NCI-H510A (cell line): Measurements from ENCODE around the gene PIGB.
"Not testable (repeated sequence)": the region's sequence is repeated elsewhere in the genome, so short reads cannot be mapped to it uniquely, and the experiment has no call there.

ENCODE experiments used
- DNase-seq: peaks from one replicate; lab custom pipeline; 2025; lab: John Stamatoyannopoulos, UW

The PIGB gene

DNA sequence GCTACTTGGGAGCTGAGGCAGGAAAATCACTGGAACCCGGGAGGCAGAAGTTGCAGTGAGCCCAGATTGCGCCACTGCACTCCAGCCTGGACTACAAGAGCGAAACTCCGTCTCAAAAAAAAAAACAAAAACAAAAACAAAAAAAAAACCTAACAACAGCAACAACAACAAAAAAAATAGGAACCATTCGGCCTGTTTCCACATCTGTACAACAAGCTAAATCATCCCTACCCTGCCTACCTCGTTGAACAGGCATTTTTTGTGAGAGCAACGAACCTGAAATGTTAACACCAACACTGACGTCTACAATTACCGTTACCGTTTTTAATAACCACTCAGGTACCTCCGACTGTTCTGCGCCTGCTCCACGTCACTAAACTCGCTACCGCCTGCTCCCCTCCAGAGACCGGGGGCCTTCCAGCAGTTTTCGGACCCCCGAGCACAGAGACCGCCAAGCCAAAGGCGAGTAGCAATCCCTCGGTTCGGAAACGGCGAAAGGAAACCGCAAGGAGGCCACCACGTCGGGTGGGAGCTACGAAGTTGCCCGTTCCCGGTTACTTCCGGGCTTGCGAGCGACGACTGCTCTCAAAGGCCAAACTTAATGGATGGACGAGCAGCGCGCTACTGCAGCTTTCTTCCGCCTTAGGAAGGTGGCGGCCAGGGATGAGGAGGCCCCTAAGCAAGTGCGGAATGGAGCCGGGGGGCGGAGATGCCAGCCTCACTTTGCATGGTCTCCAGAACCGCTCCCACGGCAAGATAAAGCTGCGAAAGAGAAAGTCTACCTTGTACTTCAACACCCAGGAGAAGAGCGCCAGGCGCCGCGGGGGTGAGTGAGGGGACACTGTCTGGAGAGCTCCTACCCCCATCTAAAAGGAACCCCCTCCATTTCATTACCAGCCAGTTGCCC is at the start of gene PIGB, which contains the start of gene PIGBOS1:
Gene PIGB, plus strand, starts transcription at position 635 of the 907 bp plus-strand sequence. Its CDS starts 29 bp downstream, at position 664.
Gene PIGBOS1, minus strand, starts transcription at position 536 of the 907 bp plus-strand sequence. CDS start 1,331 bp downstream, outside the sequence.
- peak; percentile 63 for DNase-seq

DNA sequence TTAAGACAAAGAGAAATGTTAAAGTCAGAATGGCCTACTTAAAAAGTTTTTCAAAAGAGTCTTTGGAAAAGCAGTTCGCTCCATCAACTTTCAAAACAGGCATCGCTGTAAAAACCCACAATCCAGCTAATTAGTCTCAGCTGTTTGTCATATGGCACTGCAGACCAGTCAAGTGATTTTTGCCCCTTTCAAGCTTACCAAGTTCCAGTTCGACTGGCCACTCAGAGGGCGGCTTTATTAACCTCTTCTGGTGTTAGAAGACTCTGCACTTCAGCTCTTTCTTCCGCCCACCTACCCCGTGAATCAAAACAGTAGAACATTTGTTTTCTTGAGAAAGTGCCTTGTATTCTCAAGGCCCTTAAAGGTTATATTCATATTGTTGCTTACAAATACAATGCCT is 48.7 kb upstream of the PIGB start:
- DNase-seq: no peak

DNA sequence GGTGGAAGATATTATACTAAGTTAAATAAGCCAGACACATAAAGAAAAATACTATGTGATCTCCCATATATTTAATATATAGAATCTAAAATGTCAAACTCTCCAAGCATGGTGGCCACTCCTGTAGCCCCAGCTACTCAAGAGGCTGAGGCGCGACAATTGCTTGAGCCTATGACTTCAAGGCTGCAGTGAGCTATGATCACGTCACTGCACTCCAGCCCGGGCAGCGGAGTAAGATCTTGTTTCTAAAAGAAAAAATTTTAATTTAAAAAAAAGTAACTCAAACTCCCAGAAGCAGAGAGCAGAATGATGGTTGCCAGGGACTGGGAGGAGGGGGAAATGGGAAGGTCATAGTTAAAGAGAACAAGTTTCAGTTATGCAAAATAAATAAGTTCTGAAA is 42.7 kb upstream of the PIGB start:
- DNase-seq: no peak

- no peak for DNase-seq
Measured at GRCh38 chr15:55277116-55277564, 41.9 kb upstream of the PIGB start.

- DNase-seq: no peak
Measured at GRCh38 chr15:55277715-55278114, 41.3 kb upstream of the PIGB start.

GRCh38 chr15:55279100-55279745 is 39.8 kb upstream of the PIGB start:
- no peak for DNase-seq

DNA sequence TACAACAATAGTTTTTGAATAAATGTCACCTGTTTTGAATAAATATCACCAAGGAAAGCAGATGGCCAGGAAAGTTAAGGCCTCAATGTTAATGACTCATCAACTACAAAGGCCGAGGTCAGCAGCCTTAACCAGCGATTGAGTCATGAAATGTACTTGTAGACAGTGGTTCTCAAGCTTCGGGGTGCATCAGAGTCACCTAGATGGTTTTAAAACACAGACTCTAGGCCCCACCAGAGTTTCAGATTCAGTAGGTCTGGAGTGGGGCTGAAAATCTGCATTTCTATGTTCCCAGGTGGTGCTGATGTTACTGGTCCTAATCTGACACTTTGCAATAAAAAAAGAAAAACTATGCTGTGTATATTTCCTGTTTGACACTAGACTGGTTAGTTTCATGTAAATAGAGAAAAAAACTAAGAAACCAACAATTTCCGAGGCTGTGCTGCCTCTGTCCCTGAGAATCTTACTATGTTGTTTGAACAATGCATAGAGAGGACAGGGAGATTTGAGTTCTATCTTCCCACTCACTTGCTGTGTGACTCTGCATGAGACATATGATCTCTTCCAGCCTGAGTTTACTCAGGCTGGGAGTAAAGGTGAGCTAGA is 39.2 kb upstream of the PIGB start:
- no peak for DNase-seq

- DNase-seq: not testable (repeated sequence)
Measured at GRCh38 chr15:55280589-55280988, 38.4 kb upstream of the PIGB start.

DNA sequence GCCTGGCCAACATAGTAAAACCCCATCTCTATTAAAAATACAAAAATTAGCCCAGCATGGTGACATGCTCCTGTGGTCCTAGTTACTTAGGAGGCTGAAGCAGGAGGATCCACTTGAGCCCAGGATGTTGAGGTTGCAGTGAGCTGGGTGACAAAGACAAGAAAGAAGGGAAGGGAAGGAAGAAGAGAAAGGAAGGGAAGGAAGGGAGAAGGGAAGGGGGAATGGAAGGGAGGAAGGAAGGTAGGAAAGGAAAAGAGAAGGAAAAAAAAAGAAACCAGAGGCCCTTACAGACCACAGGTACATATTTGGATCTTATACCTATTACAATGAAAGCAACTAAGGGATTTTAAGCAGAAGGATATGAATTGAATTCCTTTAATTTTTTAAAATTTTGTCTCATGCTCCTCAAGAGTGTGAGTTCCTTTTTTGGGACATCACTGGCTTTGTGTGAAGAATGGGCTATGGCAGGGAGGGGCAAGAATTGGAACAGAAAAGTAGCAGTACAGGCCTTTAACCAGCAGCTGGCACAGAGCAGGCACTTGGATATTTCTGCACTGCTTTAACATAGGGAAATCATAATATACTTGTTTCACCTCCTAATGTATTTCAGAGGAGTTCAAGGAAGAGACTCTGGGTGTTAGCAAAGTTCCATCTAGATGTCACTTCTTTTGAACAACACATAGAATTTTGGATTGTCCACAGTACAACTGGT is 37.3 kb upstream of the PIGB start:
- no peak for DNase-seq

GRCh38 chr15:55282284-55282833 is 36.7 kb upstream of the PIGB start:
- no peak for DNase-seq

GRCh38 chr15:55283379-55284147 is 35.5 kb upstream of the PIGB start:
- DNase-seq: no peak

DNA sequence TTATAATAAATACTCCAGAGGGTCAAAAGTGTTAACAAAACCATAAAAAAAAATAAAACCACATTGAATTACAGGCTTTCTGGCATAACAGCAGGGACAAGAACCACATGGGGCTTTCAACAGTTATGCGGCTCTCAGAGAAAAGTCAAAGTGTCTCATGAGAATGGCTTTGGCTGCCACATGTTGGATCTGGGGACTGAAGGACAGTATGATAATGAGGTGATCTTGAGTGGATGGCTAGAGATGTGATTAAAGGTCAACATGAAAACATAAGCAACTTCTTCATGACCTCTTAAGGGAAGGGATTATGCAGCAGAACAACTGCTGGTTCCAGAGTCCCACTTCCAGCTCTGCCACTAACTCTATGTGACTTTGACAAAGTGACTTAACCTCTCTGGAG is 34.6 kb upstream of the PIGB start:
- no peak for DNase-seq

DNA sequence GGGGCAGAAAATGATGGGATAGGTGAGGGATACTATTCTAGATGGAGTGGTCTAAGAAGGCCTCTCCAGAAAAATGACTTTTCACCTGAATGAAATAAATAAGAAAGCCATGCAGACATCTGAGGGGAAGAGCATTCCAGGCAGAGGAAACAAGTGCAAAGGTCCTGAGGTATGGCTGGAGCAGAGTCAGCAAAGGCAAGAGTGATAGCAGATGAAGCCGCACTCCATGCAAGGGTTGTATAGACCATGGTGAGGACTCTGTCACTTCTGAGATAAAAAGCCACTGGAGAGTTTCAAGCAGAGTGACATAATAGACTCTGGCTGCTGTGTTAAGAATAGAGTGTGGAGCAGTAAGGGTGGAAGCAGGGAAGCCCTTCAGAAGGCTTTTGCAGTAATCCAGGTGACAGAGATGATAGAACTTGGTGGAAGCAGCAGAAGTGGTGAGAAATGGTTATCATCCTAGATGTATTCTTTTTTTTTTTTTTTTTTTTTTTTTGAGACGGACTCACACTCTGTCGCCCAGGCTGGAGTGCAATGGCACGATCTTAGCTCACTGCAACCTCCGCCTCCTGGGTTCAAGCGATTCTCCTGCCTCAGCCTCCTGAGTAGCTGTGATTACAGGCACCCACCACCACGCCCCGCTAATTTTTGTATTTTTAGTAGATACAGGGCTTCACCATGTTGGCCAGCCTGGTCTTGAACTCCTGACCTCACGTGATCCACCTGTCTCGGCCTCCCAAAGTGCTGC is 32.4 kb upstream of the PIGB start:
- not testable (repeated sequence) for DNase-seq

- no peak for DNase-seq
Measured at GRCh38 chr15:55288006-55288717, 30.9 kb upstream of the PIGB start.

DNA sequence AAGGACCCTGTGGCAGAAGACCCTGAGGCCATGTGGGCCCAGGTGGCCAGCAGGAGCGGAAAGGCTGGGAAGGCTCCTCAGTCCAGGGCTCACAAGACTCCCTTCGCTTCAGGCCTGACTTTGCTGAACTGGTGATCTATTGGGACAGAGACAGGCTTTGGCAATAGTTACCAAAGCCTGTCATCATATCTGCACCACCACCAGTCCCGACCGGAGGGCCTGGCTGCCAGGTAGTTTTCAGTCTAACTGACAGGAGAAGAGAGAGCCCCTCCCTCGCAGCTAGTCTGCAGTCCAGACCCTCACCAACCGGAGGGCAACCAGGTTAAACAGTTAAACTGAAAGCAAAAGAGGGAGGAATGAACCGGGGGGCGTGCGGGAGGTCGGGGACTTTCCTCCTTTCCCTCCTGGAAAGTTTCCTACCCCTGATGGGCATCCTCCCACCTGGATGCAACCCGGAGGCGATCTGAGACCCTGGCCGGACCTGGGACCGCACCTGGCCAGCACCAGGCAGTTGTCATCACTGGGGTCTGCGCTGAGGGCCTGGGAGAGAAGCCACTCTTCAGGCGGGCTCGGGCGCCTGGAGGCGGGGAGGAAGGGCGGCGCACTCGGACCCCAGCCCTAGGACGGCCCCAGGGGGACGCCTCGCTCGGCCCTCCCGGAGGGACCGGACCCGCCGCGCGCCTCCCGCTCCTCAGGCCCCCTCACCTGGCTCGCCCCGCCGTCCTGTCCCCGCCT is 29.8 kb upstream of the PIGB start:
- no peak for DNase-seq

DNA sequence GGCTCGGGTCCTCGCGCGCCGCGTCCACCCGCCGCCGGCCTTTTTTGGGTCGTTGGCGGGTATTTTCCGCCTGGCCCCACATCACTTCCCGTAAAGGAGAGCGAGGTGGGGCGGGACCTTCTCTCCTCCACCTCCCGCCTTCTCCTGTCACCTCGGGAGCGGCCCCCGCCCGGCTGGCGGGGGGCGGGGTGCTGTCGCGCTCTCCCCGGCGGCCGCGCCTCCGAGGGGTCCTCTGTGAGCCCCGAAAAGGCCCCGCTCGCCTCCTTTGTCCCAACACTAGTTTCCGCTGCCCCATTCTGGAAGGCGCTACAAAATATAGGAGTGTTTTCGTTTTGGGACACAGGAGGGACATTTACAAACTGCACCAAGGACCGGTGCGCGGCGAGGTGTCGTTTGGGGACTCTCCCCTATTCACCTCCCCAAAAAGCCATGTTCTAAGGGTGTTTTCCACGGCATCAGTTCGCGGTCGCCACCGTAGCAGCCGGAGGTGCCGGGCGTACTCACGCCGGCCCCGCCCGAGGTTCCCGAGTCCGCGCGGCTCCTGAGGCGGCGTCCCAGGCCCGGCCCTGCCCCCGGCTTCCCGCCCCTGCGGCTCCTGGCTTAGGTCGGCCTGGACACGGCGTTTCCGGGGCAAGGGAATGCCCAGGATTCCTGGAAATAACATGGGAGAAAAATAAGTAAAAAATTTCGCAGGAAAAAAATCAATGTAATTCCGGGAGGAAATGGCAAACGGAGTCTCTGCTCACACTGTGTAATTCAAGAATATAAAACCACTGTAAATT is 29.1 kb upstream of the PIGB start, which contains the start of gene RAB27A:
Gene RAB27A, minus strand, starts transcription at position 68 of the 782 bp plus-strand sequence. CDS start 54,879 bp downstream, outside the sequence.
- DNase-seq: peak; percentile 34

- peak; percentile 17 for DNase-seq
Measured at GRCh38 chr15:55290528-55291057, 28.4 kb upstream of the PIGB start.

DNA sequence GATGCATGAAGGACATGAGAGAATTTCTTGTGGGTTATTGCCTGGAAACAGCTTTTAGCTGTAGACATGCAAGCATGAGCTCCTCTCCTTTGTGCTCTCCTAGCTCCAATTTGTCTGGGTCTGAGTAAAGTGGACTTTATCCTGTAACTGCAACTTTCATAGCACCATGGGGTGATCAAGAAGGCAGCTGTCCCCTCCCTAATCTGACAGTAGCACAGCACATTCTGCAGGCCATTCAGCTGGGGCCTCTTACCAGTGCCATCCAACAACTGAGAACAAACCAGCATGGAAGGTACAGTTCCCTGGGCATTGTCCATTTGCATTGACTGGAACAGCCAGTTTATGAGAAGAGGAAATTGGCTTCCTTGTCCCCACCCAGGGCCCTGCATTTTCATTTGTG is 21.7 kb upstream of the PIGB start:
- DNase-seq: no peak
